Adrenal gland (tissue), 12 donors: Measurements from ENCODE around the gene MED12L. TPM values are rescaled to one million over a fixed set of nuclear protein-coding genes. Genes with fewer than 3 reads are reported as not detected.

Source experiments
- DNase-seq, 7 donors: peaks; one replicate each; pipeline ENCODE4 v3.0.0-alpha.2; 2019 to 2020
- H3K27ac ChIP-seq, 5 donors: fragments of 200-600 bp; sonication (generic) in 4 of 5; 1 replicate in 3 of 5; 2 replicates in 2 of 5; pipeline versions ENCODE4 v1.5.1 to v1.8.0; 2016 to 2020; ENCODE audit warnings: mild to moderate bottlenecking in 1 of 5
- H3K27me3 ChIP-seq: fragments of 200-600 bp; 2 replicates; pipeline ENCODE4 v1.8.0; 2021
- H3K36me3 ChIP-seq, 2 donors: fragments of 200-600 bp; replicated peaks in 1 of 2; 1 replicate in 1 of 2; 2 replicates in 1 of 2; pipeline versions ENCODE4 v1.5.1 to v1.8.0; 2018 to 2022
- H3K4me1 ChIP-seq, 2 donors: fragments of 200-600 bp; replicated peaks in 1 of 2; 1 replicate in 1 of 2; 2 replicates in 1 of 2; pipeline versions ENCODE4 v1.5.1 to v1.8.0; 2018 to 2021
- H3K4me3 ChIP-seq, 4 donors: fragments of 200-600 bp; sonication (generic) in 3 of 4; one replicate each; pipeline ENCODE4 v1.5.1; 2016 to 2018
- H3K9me3 ChIP-seq, 3 donors: fragments of 200-600 bp; sonication (generic) in 1 of 3; replicated peaks in 1 of 3; 1 replicate in 2 of 3; 2 replicates in 1 of 3; pipeline versions ENCODE4 v1.5.1 to v1.8.0; 2016 to 2021
- POLR2A ChIP-seq, 2 donors: fragments of 450-650 bp; IDR thresholded peaks; one replicate each; pipeline ENCODE4 v1.6.1; 2017; ENCODE audit warnings: antibody characterized with exemption in 2 of 2, mild to moderate bottlenecking in 2 of 2, moderate library complexity in 1 of 2
- WGBS, 4 donors: extraction: QIAGEN DNeasy Blood & Tissue Kit in 2 of 4; methylation state at CpG; one replicate each; pipeline versions ENCODE4 v1.1.5 to v1.1.7; 2013 to 2017; 5-methylcytosine and 5-hydroxymethylcytosine counted together
- intact Hi-C, 2 donors: fragments of 100-400 bp; cut with DNase I; formaldehyde crosslinking; loops; one replicate each; pipeline versions ENCODE4 v1.14.1 to v1.15.0; 2022 to 2023
- polyA plus RNA-seq, 3 donors: library from polyadenylated mRNA; stranded (reverse); fragments of 200-250 nt in 2 of 3; fragments of 350-450 nt in 1 of 3; fragmentation: Illumina TruSeq in 1 of 3; extraction: RNeasy Lipid Tissue Mini Kit (QIAGEN cat#74804) in 1 of 3; gene quantifications; one replicate each; pipeline ENCODE4 v1.2.3, GENCODE V29; 2013 to 2014
- total RNA-seq, 9 donors: library from RNA; depleted of rRNA in 4 of 9; stranded (reverse); fragments of >200 nt in 4 of 9; fragments of 120-200 nt in 1 of 9; fragmentation: NEBNext Ultra II Directional in 1 of 9; extraction: Animal tissue kit (Norgen Biotek cat#: 25700) in 1 of 9; gene quantifications; one replicate each; pipeline versions ENCODE4 v1.1.0 to v1.2.4, GENCODE V29; 2013 to 2023
- TF ChIP-seq, protein P1 (sequence below), 6 experiments: fragments of 450-650 bp in 4 of 6; fragments of 200-600 bp in 2 of 6; sonication (generic) in 1 of 6; IDR thresholded peaks; 1 replicate in 5 of 6; 2 replicates in 1 of 6; pipeline versions ENCODE4 v1.5.1 to v1.8.0; 2016 to 2021; ENCODE audit warnings: antibody characterized with exemption in 6 of 6, mild to moderate bottlenecking in 2 of 6, moderate library complexity in 1 of 6
- donor health status: healthy with polysubstance abuse.
- donor health status: Bipolar disorder and iron deficiency.
- donor health status: DM: yes; HTN: yes; CAD: no.
- donor health status: DM: no; HTN: no; CAD: no.
- donor health status: DM: no; HTN: no; CAD: no.
- donor health status: DM: yes; HTN: yes; CAD: no.

The MED12L gene
- total and polyA plus RNA-seq, 12 donors = 0.77 to 25.0 (median 6.3) TPM

DNA sequence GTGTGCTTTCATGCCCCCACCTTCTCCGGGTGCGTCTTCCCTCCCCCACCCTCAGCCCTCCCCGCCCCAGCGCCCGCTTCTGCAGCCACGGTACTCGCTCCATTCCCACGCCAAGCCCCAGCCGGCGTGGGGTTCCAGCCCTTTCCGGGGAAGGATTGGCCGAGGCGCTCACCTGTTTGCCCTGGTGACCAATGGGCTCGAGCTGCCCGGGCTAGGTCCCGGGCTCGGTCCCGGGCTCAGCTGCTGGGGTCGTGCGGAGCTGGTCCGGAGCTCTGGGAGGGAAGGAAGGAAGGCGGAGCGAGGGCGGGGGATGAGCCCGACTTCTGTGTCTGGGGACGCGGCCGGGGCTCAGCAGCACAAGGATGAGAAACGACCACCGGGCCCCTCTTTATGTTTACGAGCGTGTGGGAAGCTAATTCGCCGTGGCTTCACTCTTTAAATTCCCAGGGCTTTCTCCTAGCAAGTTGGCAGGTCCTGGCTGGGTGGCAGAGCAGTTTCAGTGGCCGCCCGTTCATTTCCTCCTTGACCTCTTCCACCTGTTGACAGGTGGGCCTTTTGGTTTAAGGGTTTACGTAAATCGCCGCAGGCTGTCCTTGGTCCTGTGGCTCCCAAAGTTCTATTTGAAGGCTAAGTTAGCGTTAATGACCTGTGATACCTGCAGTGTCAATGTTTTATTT, 375.4 kb downstream of the MED12L start, which contains the start of gene IGSF10:
Gene IGSF10, minus strand, starts transcription at position 288 of the 677 bp plus-strand sequence. CDS start 2,352 bp downstream, outside the sequence.
- no peaks in the 10 kb centered on the region for H3K36me3 ChIP-seq
- peak within 1 kb of the TSS in 1 of 5 donors; percentile 35 for H3K27ac ChIP-seq
- DNase-seq = peak; percentile 35 to 70 (median 59)
- TF ChIP-seq, protein P1, sequence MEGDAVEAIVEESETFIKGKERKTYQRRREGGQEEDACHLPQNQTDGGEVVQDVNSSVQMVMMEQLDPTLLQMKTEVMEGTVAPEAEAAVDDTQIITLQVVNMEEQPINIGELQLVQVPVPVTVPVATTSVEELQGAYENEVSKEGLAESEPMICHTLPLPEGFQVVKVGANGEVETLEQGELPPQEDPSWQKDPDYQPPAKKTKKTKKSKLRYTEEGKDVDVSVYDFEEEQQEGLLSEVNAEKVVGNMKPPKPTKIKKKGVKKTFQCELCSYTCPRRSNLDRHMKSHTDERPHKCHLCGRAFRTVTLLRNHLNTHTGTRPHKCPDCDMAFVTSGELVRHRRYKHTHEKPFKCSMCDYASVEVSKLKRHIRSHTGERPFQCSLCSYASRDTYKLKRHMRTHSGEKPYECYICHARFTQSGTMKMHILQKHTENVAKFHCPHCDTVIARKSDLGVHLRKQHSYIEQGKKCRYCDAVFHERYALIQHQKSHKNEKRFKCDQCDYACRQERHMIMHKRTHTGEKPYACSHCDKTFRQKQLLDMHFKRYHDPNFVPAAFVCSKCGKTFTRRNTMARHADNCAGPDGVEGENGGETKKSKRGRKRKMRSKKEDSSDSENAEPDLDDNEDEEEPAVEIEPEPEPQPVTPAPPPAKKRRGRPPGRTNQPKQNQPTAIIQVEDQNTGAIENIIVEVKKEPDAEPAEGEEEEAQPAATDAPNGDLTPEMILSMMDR (IDR thresholded peaks at IDR 0.05) = no peak
- WGBS, 4 donors = 8 to 12% (median 11%) methylated on average over 33 to 40 of the region's 40 CpGs
- intact Hi-C loops = no loop called here
- no peaks in the 10 kb centered on the region for H3K9me3 ChIP-seq
- peaks cover 0 to 13% of the 10 kb centered on the region in 2 donors for H3K4me1 ChIP-seq
- H3K27me3 ChIP-seq = no peaks in the 10 kb centered on the region
- H3K4me3 ChIP-seq = peak within 1 kb of the TSS in 3 of 4 donors; percentile 22 to 63 (median 50)

DNA sequence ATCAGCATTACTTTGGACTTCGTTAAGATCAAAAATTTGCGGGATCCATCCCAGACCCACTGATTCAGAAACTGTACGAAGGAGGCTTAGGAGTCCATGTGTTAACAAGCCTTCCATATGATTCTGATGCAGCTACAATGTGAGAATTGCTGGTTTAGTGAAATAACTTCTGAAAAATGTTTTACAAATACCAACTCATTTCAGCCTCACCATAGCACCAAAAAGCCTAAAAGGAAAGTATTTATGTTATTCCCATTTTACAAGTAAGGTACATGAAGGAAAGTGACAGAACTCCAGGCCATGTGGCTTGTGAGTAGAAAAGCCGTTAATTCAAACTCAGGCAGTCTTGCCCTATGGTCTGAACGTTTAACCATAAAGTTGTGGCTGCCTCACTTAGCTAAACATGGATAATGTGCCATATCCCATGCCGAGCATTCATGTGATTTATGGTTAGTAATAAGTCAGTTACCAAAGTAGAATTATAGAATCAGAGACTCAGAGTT, 376.9 kb downstream of the MED12L start:
- H3K4me1 ChIP-seq = peaks cover 0 to 13% of the 10 kb centered on the region in 2 donors
- H3K9me3 ChIP-seq = no peaks in the 10 kb centered on the region
- H3K36me3 ChIP-seq = no peaks in the 10 kb centered on the region
- no peaks in the 10 kb centered on the region for H3K27me3 ChIP-seq
- TF ChIP-seq POLR2A (IDR thresholded peaks at IDR 0.05) = no peak
- TF ChIP-seq, protein P1 (IDR thresholded peaks at IDR 0.05) = no peak
- H3K4me3 ChIP-seq = no peak overlapping the region
- DNase-seq = no peak
- WGBS, 4 donors = 89 to 92% (median 91%) methylated on average over 6 of the region's 6 CpGs
- no peak overlapping the region for H3K27ac ChIP-seq
- intact Hi-C loops = no loop called here

- no peak for DNase-seq
- Histone ChIP-seq H3K4me3 (no peak overlapping the region), H3K36me3 (no peaks in the 10 kb centered on the region), H3K9me3 (no peaks in the 10 kb centered on the region), H3K27ac (no peak overlapping the region), H3K4me1 (peaks cover 0 to 13% of the 10 kb centered on the region in 2 donors), H3K27me3 (no peaks in the 10 kb centered on the region)
- intact Hi-C loops = no loop called here
- no peak for TF ChIP-seq POLR2A (IDR thresholded peaks at IDR 0.05)
- TF ChIP-seq, protein P1 (IDR thresholded peaks at IDR 0.05) = no peak
- 45 to 56% (median 53%) methylated on average over 1 of the region's 1 CpG for WGBS, 4 donors
Measured at GRCh38 chr3:151462991-151463390, 377.5 kb downstream of the MED12L start.

DNA sequence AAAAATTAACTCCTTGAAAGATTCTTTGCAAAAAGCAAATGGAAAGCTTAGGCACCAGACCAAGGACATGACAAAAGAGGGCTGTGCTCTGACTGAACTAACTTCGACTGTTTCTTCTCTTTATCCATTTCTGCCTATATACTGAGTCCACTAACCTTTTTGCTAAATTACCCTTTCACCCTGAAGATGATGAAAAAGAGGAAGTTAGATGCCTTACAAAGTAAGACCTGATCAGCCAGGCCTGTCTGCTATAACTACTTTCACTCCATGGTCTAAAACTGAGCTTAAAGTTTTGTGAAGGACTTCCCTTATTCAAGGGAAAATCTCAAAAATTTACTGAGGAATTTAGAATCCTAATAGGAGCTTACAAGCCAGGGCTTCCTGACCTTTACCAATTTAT, 381.6 kb downstream of the MED12L start:
- no peaks in the 10 kb centered on the region for H3K9me3 ChIP-seq
- no peaks in the 10 kb centered on the region for H3K27me3 ChIP-seq
- H3K4me3 ChIP-seq = no peak overlapping the region
- H3K4me1 ChIP-seq = no peaks in the 10 kb centered on the region
- intact Hi-C loops = no loop called here
- TF ChIP-seq, protein P1 (IDR thresholded peaks at IDR 0.05) = no peak
- TF ChIP-seq POLR2A (IDR thresholded peaks at IDR 0.05) = no peak
- no peak for DNase-seq
- H3K27ac ChIP-seq = no peak overlapping the region
- no peaks in the 10 kb centered on the region for H3K36me3 ChIP-seq
- 73 to 91% (median 82%) methylated on average over 1 of the region's 1 CpG for WGBS, 4 donors
